Sigmoid colon (tissue), 7 donors: Measurements from ENCODE around the gene HEMGN. TPM values are rescaled to one million over a fixed set of nuclear protein-coding genes. Genes with fewer than 3 reads are reported as not detected.
"Not testable (repeated sequence)": the region's sequence is repeated elsewhere in the genome, so short reads cannot be mapped to it uniquely, and the experiment has no call there.

Experiments used
- DNase-seq: peaks from one replicate; pipeline ENCODE4 v3.0.0-alpha.2; 2019
- H3K27ac ChIP-seq, 4 donors: fragments of 200-600 bp; sonication (generic); one replicate each; pipeline ENCODE4 v1.5.1; 2016 to 2019; ENCODE audit warnings: mild to moderate bottlenecking in 1 of 4
- H3K27me3 ChIP-seq, 3 donors: fragments of 200-600 bp; sonication (generic); one replicate each; pipeline ENCODE4 v1.5.1; 2019; ENCODE audit warnings: mild to moderate bottlenecking in 1 of 3
- H3K36me3 ChIP-seq, 4 donors: fragments of 200-600 bp; sonication (generic); one replicate each; pipeline ENCODE4 v1.5.1; 2016 to 2019
- H3K4me1 ChIP-seq, 4 donors: fragments of 200-600 bp; sonication (generic); one replicate each; pipeline ENCODE4 v1.5.1; 2017 to 2019
- H3K4me3 ChIP-seq, 4 donors: fragments of 200-600 bp; sonication (generic); one replicate each; pipeline ENCODE4 v1.5.1; 2017 to 2019; ENCODE audit warnings: mild to moderate bottlenecking in 2 of 4, moderate library complexity in 1 of 4
- H3K9me3 ChIP-seq, 4 donors: fragments of 200-600 bp in 3 of 4; sonication (generic) in 3 of 4; one replicate each; pipeline versions ENCODE4 v1.5.1 to v1.6.1; 2013 to 2019
- EP300 ChIP-seq, 4 donors: sonication (generic); formaldehyde crosslinking; IDR thresholded peaks; one replicate each; pipeline ENCODE4 v1.6.1; 2017; ENCODE audit warnings: antibody characterized with exemption in 4 of 4
- POLR2A ChIP-seq, 2 donors: fragments of 450-650 bp; IDR thresholded peaks; one replicate each; pipeline ENCODE4 v1.6.1; 2016; ENCODE audit warnings: antibody characterized with exemption in 2 of 2, mild to moderate bottlenecking in 2 of 2, moderate library complexity in 2 of 2
- POLR2AphosphoS5 ChIP-seq, 4 donors: sonication (generic); formaldehyde crosslinking; IDR thresholded peaks; one replicate each; pipeline ENCODE4 v1.6.1; 2017; ENCODE audit warnings: antibody characterized with exemption in 4 of 4
- WGBS, 2 donors: extraction: QIAGEN DNeasy Blood & Tissue Kit; methylation state at CpG; one replicate each; pipeline ENCODE4 v1.1.7; 2013; 5-methylcytosine and 5-hydroxymethylcytosine counted together
- intact Hi-C: fragments of 100-400 bp; cut with DNase I; formaldehyde crosslinking; loops from one replicate; pipeline ENCODE4 v1.15.1; 2023
- polyA plus RNA-seq, 3 donors: library from polyadenylated mRNA; stranded (reverse); fragments of 200-250 nt; gene quantifications; one replicate each; pipeline ENCODE4 v1.2.3, GENCODE V29; 2013
- total RNA-seq, 4 donors: library from RNA; depleted of rRNA; stranded (reverse); fragments of >200 nt; gene quantifications; one replicate each; pipeline ENCODE4 v1.1.0, GENCODE V29; 2016
- TF ChIP-seq, protein P1 (sequence below), 4 experiments: fragments of 450-650 bp in 3 of 4; fragments of 200-600 bp in 1 of 4; IDR thresholded peaks; one replicate each; pipeline ENCODE4 v1.5.1; 2016 to 2019; ENCODE audit warnings: antibody characterized with exemption in 4 of 4, mild to moderate bottlenecking in 3 of 4, moderate library complexity in 2 of 4
- donor health status: healthy with polysubstance abuse.
- donor health status: Bipolar disorder and iron deficiency.
- donor health status: healthy.

Gene HEMGN
- total and polyA plus RNA-seq, 7 donors: 0.25 TPM; not detected in 6

DNA sequence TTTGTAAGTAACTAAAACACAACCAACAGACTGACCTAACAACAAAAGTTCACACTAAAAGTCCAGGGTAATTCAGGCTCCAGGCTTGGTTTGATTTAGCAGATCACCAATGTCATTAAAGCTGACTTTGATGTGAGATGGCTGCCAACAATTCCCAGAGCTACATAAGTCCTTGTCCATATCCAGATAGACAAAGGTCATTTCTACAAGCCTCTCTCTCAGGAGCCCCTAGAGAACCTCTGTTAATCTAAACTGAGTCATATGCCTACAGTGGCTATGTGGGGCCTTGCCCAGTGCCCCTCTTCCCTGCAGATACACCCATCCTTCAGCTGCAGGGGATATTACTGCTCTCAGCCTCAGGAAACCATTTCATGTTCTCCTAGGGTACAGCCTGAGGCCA, 26.9 kb upstream of the HEMGN start:
- DNase-seq: no peak
- no peaks in the 10 kb centered on the region for H3K9me3 ChIP-seq
- no peaks in the 10 kb centered on the region for H3K36me3 ChIP-seq
- H3K27ac ChIP-seq: no peak overlapping the region
- peaks cover 0 to 9% (median 0%) of the 10 kb centered on the region in 3 donors for H3K27me3 ChIP-seq
- H3K4me1 ChIP-seq: no peaks in the 10 kb centered on the region
- H3K4me3 ChIP-seq: no peak overlapping the region
- intact Hi-C loops: no loop called here
- no peak for TF ChIP-seq POLR2AphosphoS5 (IDR thresholded peaks at IDR 0.05)

DNA sequence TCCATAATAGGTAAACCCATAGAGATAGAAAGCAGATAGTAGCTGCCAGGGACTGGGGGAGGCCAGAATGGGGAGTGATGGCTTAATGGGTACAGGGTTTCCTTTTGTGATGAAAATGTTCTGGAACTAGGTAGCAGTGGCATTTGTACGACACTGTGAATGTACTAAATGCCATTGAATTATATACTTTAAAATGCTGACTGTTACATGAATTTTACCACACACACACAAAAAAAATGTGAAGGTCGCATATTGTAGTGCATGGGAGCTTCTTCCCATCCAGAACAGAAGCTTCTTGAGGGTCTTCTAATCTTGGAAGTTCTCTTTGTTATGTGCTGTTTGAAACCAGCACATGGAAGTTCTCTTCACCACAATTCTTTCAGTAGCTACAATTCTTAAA, 25.3 kb upstream of the HEMGN start:
- DNase-seq: no peak
- Histone ChIP-seq H3K9me3 (no peaks in the 10 kb centered on the region), H3K27me3 (peaks cover 0 to 9% (median 0%) of the 10 kb centered on the region in 3 donors), H3K36me3 (no peaks in the 10 kb centered on the region), H3K4me3 (no peak overlapping the region), H3K27ac (no peak overlapping the region), H3K4me1 (no peaks in the 10 kb centered on the region)
- 80 to 84% methylated on average over 2 of the region's 2 CpGs for WGBS, 2 donors
- intact Hi-C loops: no loop called here
- TF ChIP-seq POLR2A (IDR thresholded peaks at IDR 0.05) (no peak), POLR2AphosphoS5 (IDR thresholded peaks at IDR 0.05) (no peak), EP300 (IDR thresholded peaks at IDR 0.05) (no peak)
- TF ChIP-seq, protein P1, sequence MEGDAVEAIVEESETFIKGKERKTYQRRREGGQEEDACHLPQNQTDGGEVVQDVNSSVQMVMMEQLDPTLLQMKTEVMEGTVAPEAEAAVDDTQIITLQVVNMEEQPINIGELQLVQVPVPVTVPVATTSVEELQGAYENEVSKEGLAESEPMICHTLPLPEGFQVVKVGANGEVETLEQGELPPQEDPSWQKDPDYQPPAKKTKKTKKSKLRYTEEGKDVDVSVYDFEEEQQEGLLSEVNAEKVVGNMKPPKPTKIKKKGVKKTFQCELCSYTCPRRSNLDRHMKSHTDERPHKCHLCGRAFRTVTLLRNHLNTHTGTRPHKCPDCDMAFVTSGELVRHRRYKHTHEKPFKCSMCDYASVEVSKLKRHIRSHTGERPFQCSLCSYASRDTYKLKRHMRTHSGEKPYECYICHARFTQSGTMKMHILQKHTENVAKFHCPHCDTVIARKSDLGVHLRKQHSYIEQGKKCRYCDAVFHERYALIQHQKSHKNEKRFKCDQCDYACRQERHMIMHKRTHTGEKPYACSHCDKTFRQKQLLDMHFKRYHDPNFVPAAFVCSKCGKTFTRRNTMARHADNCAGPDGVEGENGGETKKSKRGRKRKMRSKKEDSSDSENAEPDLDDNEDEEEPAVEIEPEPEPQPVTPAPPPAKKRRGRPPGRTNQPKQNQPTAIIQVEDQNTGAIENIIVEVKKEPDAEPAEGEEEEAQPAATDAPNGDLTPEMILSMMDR (IDR thresholded peaks at IDR 0.05): no peak

DNA sequence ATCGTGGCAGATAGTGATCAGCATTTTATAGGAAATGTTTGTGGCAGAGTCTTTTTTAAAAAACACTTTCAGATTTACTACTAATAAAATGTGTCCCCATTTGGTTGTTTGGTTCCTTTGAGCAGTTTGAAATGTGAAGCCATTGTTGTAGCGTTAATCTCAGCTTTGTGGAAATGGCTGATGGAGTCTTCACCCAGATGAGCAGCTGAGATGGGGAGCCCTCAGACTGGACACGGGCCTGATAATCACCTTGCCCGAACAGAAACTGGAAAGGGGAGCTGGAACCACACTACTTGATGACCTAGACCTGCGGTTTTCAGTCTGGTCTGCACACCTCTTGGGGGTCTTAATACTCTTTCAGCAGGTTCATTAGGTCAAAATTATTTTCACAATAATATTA, 24.6 kb upstream of the HEMGN start:
- no peak overlapping the region for H3K4me3 ChIP-seq
- peaks cover 0 to 7% (median 0%) of the 10 kb centered on the region in 3 donors for H3K27me3 ChIP-seq
- no peaks in the 10 kb centered on the region for H3K9me3 ChIP-seq
- no peaks in the 10 kb centered on the region for H3K36me3 ChIP-seq
- no peak for DNase-seq
- H3K27ac ChIP-seq: no peak overlapping the region
- intact Hi-C loops: no loop called here
- 86 to 88% methylated on average over 5 of the region's 5 CpGs for WGBS, 2 donors
- H3K4me1 ChIP-seq: no peaks in the 10 kb centered on the region
- TF ChIP-seq, protein P1 (IDR thresholded peaks at IDR 0.05): no peak
- TF ChIP-seq POLR2AphosphoS5 (IDR thresholded peaks at IDR 0.05) (no peak), EP300 (IDR thresholded peaks at IDR 0.05) (no peak), POLR2A (IDR thresholded peaks at IDR 0.05) (no peak)

DNA sequence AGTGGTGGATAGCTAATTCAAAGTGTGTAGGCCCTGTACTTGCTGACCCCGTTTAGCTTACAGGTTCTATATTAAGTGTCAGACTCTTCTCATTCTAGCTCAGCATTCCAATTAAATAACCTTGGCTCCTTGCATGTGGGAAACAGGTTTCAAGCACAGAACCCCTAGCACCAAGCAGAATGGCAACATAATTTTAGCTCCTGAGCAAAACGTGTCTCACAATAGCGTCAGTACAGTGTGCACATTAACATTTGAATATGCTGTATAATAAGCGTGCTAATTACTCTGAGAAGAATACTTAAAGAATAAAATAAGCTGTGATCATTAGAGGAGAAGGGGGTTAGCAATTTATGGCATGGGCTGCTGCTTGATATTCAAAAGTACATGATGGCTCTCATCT, 24.2 kb upstream of the HEMGN start:
- intact Hi-C loops: no loop called here
- no peaks in the 10 kb centered on the region for H3K36me3 ChIP-seq
- WGBS, 2 donors: 84% methylated on average over 4 of the region's 4 CpGs
- no peak overlapping the region for H3K27ac ChIP-seq
- TF ChIP-seq POLR2AphosphoS5 (IDR thresholded peaks at IDR 0.05): no peak
- H3K9me3 ChIP-seq: no peaks in the 10 kb centered on the region
- DNase-seq: no peak
- H3K4me1 ChIP-seq: no peaks in the 10 kb centered on the region
- peaks cover 0 to 2% (median 0%) of the 10 kb centered on the region in 3 donors for H3K27me3 ChIP-seq
- no peak overlapping the region for H3K4me3 ChIP-seq

DNA sequence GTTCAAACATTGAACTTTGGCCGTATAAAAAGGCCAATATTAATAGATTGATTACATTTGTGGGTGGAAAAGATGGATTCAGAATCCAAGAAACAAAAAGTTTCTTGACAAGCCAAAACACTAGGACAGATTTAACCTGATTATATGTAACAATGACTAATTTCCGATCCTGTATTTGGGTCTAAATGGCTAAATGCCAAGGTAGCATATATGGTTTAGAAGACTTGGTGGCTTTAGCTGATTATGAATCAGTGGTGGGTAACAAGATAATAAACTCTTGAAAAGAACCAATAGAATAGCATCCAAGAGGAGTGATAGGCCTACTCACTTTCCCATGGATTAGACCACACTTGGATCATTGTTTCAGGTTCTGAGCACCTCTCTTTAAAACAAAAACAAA, 23.4 kb upstream of the HEMGN start:
- Histone ChIP-seq H3K4me1 (no peaks in the 10 kb centered on the region), H3K27ac (no peak overlapping the region), H3K27me3 (no peaks in the 10 kb centered on the region), H3K36me3 (no peaks in the 10 kb centered on the region), H3K4me3 (no peak overlapping the region), H3K9me3 (no peaks in the 10 kb centered on the region)
- TF ChIP-seq, protein P1 (IDR thresholded peaks at IDR 0.05): no peak
- no peak for TF ChIP-seq POLR2A (IDR thresholded peaks at IDR 0.05)
- TF ChIP-seq POLR2AphosphoS5 (IDR thresholded peaks at IDR 0.05): no peak
- no peak for TF ChIP-seq EP300 (IDR thresholded peaks at IDR 0.05)
- no peak for DNase-seq
- 91 to 92% methylated on average over 2 of the region's 2 CpGs for WGBS, 2 donors
- intact Hi-C loops: no loop called here

DNA sequence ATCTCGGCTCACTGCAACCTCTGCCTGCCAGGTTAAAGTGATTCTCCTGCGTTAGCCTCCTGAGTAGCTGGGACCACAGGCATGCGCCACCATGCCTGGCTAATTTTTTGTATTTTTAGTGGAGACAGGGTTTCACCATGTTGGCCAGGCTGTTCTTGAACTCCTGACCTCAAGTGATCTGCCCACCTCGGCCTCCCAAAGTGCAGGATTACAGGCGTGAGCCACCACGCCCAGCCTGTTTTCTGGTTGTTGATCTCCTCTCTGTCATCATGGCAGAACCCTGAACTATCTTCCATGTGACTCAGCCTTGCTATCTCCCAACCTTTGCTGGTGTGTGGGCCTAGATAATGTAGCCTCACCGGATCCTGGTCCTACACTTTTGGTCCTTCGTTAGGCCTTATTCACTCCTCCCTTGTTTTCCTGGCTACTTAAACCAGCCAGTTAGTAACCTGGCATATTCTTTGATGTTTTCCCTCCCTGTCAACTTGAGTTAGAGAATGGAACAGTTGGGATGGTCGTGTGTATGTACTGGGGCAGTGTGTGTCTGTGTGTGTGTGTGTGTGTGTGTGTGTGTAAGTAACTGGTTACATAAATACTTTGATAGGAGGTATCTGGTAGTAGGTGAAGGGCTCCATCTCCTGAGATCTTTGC, 22.8 kb upstream of the HEMGN start:
- H3K4me1 ChIP-seq, DNase-seq, H3K36me3 ChIP-seq, H3K4me3 ChIP-seq, H3K9me3 ChIP-seq, intact Hi-C loops, H3K27ac ChIP-seq, H3K27me3 ChIP-seq: not testable (repeated sequence)
- 82 to 89% methylated on average over 9 of the region's 9 CpGs for WGBS, 2 donors
